ENCODE data around the gene FAM124A.

Gene FAM124A, protein sequence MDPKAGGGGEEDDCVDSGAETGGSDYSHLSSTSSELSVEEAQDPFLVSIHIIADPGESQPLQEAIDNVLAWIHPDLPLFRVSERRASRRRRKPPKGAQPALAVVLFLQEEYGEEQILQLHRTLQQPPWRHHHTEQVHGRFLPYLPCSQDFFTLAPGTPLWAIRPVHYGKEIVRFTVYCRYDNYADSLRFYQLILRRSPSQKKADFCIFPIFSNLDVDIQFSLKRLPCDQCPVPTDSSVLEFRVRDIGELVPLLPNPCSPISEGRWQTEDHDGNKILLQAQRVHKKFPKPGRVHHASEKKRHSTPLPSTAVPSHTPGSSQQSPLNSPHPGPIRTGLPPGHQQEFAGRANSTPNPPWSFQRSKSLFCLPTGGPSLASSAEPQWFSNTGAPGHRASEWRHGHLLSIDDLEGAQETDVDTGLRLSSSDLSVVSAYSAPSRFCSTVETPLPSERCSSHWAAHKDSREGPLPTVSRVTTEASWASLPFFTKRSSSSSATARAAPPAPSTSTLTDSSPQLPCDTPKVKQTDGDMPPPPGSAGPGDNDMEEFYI
- 0 to 0.14 reads per million in 2 donors for total RNA-seq

DNA sequence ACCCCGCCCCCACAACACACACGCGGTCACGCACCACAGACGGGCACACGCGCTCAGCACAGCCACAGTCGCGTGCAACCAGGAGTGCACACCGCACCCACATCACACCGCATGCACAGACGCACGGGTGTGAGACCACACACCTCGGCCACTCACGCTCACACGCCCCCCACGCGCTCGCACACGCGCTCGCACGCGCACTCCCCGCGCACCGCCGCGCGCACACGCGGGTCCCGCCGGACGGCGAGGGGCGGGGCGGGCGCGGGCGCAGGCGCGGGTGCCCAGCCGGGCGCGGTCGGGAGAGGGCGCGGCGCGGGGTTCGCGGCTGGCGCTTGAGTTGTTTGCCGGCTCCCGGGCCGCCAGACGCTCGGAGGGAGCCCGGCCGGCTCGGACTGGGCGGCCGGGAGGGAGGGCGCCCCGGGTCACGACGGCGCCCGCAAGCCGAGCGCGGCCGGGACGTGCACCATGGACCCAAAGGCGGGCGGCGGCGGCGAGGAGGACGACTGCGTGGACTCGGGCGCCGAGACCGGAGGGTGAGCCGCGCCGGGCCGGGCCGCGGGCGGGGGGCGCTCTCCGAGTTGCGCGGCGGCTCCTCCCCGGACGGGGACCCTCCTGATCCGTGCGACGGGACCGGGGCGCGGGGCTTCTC is at the start of gene FAM124A:
Gene FAM124A, plus strand, starts transcription at position 362 of the 649 bp plus-strand sequence. Its CDS starts 104 bp downstream, at position 466.
- DNase-seq: no peak

DNA sequence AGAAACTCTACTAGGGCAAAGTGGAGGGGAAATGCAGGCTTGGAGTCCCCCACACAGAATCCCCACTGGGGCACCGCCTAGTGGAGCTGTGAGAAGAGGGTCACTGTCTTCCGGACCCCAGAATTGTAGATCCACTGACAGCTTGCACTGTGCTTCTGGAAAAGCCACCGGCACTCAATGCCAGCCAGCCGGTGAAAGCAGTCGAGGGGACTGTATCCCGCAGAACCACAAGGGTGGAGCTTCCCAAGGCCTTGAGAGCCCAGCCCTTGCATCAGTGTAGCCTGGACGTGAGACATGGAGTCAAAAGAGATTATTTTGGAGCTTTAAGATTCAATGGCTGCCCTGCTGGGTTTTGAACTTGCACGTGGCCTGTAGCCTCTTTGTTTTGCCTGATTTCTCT is 47.2 kb upstream of the FAM124A start:
- no peak for DNase-seq

DNA sequence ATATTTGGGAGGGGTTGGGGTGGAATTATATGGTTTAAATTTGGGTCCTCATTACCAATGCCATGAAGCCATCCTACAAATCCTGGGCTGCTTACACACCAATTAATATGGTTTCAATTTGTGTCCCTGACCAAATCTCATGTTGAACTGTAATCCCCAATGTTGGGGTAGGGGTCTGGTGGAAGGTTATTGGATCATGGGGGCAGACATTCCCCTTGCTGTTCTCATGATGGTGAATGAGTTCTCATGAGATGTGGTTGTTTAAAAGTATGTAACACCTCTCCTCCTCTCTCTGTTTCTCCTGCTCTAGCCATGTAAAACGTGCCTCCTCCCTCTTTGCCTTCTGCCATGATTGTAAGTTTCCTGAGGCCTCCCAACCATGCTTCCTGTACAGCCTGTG is 46.6 kb upstream of the FAM124A start:
- no peak for DNase-seq

DNA sequence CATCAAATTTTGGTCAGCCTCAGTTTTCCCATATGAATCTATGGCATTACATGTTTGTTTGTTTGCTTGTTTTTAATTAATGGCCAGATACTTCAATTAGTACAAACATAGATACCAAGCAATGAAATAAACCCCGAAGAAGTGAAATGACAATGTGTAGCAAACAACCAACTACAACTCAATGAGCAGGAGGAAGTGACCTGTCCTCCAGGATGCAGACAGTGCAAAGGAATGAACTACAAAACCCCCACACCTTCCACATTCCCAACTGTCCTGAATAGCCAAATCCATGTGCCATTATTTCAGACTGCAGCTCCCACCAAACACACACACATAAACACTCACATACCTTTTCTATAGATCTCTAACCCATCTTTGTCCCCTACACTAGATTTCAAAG is 45.0 kb upstream of the FAM124A start:
- DNase-seq: no peak

DNA sequence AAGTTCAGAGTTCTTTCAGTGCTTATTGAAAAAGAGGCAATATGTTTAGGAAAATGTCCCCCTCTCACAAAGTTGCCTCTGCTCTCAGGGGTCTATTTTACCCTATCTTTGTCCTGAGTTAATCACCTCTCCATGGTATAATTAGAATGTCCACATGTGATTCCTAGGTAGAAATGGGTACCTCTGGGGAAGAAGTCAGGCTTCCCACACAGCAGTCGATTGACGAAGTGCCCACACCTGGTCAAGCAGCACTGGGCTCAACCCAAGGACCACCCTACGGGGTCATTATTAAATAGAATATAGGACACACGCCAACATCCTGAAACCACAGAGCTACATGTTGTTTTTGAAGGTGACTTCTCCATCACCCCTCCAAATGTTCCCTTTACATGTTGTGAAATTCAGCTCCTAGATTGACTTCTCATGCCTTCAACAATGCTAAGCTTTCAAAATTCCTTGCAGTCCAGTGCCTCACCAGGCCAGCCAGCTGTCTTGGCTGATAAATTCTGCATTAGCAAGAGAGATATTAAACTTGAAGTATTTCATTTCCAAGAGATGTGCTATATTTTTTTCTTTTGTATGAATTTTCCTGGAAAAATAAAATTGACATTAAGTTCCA is 43.6 kb upstream of the FAM124A start:
- DNase-seq: no peak

DNA sequence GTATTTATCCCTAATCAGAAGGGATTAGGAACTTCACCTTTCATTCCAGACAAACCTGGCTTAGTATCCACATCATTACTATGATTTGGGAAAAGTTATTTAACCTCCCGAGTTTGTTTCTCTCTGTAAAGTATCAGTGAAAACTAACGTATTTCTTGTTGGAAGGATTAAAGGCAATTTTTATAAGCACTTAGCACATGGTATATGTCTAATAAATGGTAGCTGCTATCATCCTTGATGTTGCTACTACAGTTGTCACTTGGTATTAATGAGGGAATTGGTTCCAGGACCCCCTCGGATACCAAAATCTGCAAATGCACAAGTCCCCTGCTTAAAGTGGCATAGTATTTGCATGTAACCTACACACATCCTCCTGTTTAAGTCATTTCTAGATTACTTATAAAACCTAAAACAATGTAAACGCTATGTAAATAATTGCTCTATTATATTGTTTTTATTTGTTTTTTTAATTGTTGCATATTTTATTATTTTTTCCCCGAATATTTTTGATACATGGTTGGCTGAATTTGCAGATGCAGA is 42.7 kb upstream of the FAM124A start:
- no peak for DNase-seq

DNA sequence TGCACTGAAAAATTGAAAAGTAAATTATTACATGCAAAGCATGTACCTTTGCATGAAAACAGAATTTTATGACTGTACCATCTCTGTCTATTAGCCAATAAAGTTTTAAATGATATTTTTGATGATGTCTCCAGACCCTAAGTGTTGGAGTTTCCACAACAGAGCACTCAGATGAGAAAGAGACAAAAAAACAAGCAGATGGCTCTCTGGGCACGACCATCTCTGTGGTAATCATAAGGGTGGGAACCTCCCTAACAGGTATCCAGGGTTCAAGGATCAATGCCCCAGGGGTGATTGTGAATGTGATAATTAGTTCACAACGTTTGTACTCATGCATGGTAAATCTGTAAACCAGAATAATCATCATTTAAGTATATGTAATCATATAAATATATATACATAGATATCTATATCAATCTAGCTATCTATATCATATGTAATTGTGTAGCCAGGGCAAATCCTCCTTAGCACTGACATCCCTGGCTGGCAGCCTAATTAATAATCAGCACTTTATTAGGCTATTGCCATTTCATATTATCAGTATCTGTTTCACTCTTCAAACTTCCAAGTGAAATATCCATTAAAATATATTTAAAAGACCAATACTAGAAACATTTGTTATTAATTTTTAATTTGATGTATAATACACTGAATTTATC is 41.2 kb upstream of the FAM124A start:
- no peak for DNase-seq

DNA sequence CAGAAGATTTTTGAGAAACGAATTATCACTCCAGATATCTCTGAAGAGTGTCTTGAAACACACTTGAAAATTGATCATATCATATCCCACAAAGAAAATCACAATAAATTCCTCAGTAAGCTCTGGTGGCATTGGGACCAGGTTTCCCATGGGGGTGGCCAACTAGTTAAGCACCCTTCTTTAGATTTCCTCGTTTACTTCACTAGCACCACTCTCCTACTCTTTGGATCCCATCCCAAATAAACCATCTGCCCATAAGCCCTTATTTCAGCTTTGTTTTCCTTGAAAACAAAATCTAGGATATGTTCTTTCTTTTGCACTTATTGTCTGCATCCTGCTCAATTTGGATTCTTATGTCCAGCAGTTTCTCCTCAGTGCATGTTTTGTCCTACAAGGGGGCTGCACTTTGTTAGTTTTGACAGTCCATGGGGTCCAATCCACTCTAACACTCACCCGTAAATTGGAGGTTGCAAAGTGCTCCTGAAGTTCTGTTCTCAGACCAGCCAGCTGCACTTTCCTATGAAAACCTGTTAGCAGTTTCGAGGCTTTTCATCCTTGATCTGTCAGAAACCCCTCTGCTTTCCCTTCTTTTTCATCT is 40.3 kb upstream of the FAM124A start:
- no peak for DNase-seq

DNA sequence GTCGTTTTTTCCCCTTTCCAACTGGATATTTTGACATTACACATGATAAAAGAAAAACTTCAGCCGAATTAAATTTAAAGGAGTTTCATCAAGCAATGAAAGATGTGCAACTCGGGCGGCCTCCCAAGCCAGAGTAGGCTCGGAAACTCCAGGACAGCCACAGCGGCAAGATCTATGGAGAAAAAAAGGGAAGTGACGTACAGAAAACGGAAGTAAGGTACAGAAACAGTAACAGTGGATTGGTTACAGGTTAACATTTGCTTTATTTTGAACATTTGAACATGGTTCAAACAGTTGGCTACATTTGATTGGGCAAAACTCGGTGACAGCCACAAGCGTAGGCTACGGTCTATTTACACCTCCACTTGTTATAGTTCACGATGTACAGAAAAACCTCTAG is 30.5 kb upstream of the FAM124A start:
- no peak for DNase-seq

DNA sequence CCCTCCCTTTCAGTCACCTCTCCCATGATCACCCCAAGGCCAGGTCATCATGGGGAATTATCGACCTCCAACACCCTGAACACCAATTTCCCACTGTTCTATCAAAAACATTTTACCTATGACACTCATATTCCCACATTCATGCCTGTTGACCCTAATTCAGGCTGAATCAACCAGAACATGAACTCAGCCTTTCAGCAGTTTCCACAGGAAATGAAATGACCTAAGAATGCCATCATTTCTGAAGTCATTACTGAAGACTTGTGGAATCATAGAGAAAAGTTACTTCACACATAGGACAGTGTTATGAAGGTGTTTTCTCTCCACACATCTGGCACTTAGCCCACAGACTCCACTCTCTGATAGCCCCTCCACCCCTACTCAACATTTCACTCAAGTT is 29.9 kb upstream of the FAM124A start:
- no peak for DNase-seq

DNA sequence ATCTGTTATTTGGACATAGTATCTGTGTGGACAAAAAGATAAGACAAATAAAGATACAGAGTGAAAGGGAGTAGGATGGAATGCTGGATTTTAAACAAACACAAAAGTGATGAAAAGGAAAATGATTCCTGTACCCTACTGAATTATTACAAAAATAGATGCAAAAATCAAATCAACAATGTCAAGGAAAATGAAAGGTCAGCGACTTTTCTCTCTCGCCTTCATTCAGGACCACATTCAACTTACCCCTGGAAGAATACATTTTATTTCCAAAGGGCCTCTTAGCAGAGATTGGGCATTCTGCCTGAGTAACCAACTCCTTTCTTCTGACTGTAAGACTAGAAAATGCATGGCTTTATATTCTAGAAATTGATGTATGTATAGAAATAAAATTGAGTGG is 28.8 kb upstream of the FAM124A start:
- DNase-seq: no peak

DNA sequence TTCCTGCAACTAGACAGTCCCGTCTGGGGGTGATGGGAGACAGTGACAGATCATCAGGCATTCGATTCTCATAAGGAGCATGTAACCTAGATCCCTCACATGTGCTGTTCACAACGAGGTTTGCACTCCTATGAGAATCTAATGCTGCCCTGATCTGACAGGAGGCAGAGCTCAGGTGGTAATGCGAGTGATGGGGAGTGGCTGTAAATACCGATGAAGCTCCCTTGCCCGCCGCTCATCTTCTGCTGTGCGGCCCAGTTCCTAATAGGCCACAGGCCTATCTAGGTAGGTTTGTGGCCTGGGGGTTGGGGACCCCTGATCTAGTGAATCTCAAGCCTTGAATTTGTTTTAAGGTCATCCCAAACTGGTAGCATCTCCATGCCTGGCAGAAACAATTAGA is 27.3 kb upstream of the FAM124A start:
- no peak for DNase-seq

DNA sequence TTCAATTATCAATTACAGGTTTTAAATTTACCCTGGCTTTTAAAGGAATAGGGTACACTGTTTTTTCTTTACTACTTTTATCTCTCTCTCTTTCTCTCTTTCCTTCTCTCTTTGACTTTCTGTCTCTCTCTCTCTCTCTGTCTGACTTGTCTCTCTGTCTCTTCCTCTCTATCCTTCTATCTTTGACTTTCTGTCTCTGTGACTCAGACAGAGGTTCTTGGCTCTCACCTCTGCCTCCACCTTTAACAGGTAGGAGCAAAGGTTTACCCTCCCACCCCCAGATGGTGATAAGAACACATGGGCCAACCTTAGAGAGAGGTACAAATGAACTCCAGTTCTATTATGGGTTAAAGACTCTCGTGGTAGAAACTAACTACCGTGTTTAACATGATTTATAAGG is 20.3 kb upstream of the FAM124A start:
- no peak for DNase-seq

DNA sequence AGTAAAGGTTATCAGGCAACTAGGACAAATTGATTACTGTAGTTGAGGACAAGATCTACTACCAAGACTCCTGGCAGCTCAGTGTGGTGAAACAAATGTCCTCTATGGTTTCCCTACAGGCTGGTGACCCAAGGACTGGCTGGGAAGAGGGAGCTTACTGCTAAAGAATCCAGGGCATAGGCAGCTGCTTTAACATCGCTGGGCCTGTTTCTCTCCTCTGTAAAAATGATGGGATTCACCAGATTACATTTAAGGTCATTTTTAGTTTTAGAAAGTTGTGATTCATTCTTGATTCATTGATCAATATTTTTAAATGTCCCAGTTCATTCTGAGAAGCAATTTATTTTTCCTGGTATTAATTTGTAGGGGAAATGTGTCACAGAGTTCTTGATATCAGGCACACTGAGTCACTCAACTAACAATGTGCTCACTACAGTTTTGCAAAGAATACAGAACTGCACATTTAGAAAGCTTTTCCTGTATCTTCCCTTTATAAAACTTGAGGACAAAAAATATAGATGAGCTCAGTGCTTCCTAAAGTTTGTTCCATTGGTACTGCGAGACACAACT is 19.6 kb upstream of the FAM124A start:
- no peak for DNase-seq

DNA sequence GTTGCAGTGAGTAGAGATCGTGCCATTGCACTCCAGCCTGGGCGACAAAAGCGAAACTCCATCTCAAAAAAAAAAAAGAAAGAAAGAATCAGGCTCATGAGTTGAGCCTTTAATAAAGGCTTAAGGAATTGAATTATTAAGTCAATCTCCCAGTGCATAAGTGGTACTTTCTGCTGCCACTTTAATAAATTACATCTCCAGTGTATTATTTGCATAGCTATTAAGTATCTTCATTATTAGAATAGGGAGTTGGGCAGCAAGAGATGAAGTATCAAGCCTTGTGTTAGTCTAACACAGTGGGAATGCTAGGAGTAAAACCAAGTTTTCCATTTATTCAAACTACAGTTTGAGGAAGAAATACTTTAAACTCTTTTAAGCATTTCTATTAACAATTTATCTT is 15.6 kb upstream of the FAM124A start:
- no peak for DNase-seq

DNA sequence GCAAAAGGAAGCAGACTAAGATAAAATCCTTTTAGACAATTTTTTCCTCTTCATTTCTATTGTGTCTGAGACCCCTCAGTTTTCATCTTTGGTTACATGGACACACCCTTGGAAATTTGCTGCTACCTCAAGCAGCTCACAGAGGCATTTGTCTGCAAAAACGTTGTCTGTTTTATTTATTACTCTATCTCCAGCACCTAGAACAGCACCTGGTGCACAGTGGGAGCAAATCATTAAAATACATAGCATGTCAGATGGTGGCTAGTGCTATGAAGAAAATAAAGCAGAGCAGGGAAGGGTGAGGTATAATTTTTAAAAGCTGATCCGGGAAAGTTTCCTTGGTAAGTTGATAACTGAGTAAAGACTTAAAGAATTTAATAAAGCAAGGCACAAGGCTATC is 14.3 kb upstream of the FAM124A start:
- DNase-seq: no peak

DNA sequence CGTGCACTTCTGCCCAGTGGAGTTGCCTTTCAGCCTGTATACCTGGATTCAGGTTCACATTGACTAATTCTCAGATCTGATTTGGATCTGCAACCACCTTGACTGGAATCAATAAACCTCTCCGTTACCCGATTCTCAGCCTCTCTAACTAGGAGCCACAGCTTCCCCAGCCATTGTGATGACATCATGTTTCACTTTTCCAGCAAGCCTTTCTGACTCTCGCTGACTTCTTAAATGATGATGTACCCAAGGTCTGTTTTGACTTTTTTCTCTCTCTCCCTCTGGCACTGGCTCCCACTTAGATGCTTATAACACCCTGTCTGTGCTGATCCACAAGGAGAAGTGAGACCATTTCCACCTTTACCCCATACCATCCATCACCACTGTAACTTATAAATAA is 13.5 kb upstream of the FAM124A start:
- DNase-seq: no peak

DNA sequence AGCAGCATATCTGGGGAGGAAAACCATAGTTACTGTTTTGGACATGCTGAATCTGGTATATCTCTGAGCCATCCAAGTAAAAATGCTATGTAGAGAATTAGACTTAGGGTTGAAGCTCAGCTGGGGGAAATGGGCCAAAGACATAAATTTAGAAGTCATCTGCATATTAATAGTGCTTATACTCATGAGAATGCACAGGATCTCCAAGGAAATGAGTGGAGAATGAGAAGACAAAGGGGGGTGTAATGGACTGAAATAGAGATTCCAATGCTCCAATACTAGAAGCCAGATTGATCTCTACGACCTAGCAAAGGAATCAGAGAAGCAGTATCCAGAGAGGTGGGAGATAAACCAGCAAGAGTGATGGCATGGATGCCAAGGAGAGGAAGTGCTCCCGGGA is 10.3 kb upstream of the FAM124A start:
- DNase-seq: no peak

DNA sequence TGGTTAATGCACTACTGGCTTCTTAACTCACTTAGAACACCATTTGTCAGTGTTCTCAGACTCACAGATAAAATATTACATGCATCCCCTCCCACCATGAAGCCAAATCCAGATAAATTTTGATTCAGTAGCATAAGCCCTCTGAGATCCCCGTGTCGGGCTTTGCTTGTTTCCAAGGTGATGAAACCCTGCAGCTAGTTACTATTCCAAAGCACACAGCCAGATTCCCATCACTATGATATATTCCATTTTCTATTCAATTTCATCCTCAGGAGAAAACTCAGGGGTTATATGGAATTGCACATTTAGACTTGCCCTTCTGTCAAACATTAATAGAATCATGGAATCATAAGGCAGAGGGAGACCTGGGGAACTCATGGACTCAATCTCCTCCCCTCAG is 9.4 kb upstream of the FAM124A start:
- no peak for DNase-seq

DNA sequence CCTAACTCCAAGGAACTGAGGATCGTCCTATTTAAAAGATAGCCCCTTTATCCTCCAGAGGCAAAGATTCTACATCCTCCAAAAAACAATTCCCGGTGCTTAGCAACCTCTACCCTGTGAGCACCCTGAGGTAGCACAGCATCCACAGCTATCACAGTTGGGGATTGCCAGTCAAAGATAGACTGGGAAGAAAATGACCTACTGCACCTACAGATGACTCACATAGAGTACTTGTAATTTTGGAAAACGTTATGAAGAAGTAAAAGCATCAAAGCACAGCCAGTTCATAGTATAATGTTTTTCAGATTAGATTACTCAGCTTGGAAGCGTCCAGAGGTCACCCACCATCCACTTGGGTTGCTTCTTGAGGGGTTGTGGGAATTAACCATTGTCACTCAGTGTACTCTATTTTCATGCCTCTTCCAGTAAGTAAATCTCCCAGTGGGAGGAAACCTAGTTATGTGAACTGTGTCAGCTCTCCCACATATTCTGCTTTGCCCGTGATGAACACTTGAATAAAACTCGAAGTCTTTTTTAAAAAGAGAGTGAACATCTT is 8.9 kb upstream of the FAM124A start:
- DNase-seq: no peak

DNA sequence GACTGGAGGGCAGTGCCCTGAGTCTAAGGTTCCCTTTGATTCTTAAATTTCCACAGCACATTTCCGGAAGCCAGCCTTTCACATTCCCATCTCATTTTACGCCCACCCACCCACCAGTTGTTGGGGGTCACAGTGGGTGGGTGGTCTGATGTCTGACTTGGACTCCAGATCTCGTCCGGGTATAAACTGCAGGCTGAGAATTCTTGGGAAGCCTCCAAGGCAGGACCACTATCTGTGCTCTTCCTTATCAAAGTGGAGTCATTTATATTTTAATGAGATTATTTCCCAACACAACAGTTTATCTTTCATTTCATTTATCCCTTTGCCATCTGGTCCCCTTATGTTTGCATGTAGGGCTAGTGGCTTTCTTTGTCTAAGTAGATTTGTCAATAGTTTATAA is 3.6 kb upstream of the FAM124A start:
- DNase-seq: no peak

DNA sequence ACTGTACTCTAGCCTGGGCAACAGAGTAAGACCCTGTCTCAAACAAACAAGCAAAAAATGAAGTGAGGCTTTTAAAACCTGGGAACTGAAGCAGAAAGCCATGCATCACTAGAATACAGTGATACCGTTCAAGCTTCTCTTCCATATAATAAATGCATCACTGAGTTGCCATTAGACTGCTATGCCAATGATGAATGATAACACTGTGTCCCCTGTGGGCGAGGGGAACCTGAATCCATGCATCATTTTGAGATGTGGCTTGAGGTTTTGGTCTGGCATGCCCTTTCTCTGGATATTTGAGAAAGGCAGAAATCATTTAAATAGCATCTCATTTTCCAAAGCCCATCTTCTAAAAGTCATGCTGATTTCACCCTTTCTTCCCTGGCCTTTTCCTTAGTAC is 1.5 kb upstream of the FAM124A start:
- no peak for DNase-seq
